Esophagus muscularis mucosa (tissue), 4 donors: ENCODE measurements around the gene KATNB1. TPM values are rescaled to one million over a fixed set of nuclear protein-coding genes. Genes with fewer than 3 reads are reported as not detected.

Experiments used
- DNase-seq: peaks from one replicate; pipeline ENCODE4 v3.0.0-alpha.2; 2017; ENCODE audit errors: extremely low spot score
- H3K27ac ChIP-seq, 4 donors: fragments of 200-600 bp; sonication (generic); replicated peaks in 1 of 4; 1 replicate in 3 of 4; 2 replicates in 1 of 4; pipeline ENCODE4 v1.5.1; 2016 to 2019; ENCODE audit warnings: mild to moderate bottlenecking in 1 of 4
- H3K27me3 ChIP-seq, 4 donors: fragments of 200-600 bp; sonication (generic); one replicate each; pipeline versions ENCODE4 v1.5.1 to v1.6.0; 2016 to 2019
- H3K36me3 ChIP-seq, 4 donors: fragments of 200-600 bp; sonication (generic); one replicate each; pipeline ENCODE4 v1.5.1; 2016 to 2019
- H3K4me1 ChIP-seq, 4 donors: fragments of 200-600 bp; sonication (generic); one replicate each; pipeline ENCODE4 v1.5.1; 2016 to 2019
- H3K4me3 ChIP-seq, 4 donors: fragments of 200-600 bp; sonication (generic); 1 replicate in 2 of 4; 2 replicates in 2 of 4; pipeline ENCODE4 v1.5.1; 2016 to 2019; ENCODE audit warnings: mild to moderate bottlenecking in 4 of 4, moderate library complexity in 1 of 4
- H3K9me3 ChIP-seq, 4 donors: fragments of 200-600 bp; sonication (generic); 1 replicate in 3 of 4; 2 replicates in 1 of 4; pipeline ENCODE4 v1.5.1; 2016 to 2019
- CTCF ChIP-seq, 3 experiments: fragments of 200-600 bp in 2 of 3; fragments of 450-650 bp in 1 of 3; sonication (generic) in 2 of 3; IDR thresholded peaks; one replicate each; pipeline ENCODE4 v1.5.1; 2017 to 2019; ENCODE audit warnings: antibody characterized with exemption in 3 of 3, mild to moderate bottlenecking in 2 of 3, moderate library complexity in 1 of 3
- EP300 ChIP-seq: sonication (generic); formaldehyde crosslinking; IDR thresholded peaks from one replicate; pipeline ENCODE4 v1.6.1; 2017; ENCODE audit warnings: antibody characterized with exemption
- POLR2A ChIP-seq: fragments of 450-650 bp; IDR thresholded peaks from one replicate; pipeline ENCODE4 v1.6.1; 2017; ENCODE audit warnings: antibody characterized with exemption, moderate library complexity, mild to moderate bottlenecking, low read depth
- POLR2AphosphoS5 ChIP-seq, 2 donors: sonication (generic); formaldehyde crosslinking; IDR thresholded peaks; one replicate each; pipeline ENCODE4 v1.6.1; 2017; ENCODE audit warnings: antibody characterized with exemption in 2 of 2
- WGBS: methylation state at CpG from one replicate; pipeline ENCODE4 v1.1.5; 2018; 5-methylcytosine and 5-hydroxymethylcytosine counted together
- intact Hi-C: fragments of 100-400 bp; cut with DNase I; formaldehyde crosslinking; loops from one replicate; pipeline ENCODE4 v1.15.1; 2023
- total RNA-seq, 4 donors: library from RNA; depleted of rRNA; stranded (reverse); fragments of >200 nt; gene quantifications; one replicate each; pipeline versions ENCODE4 v1.1.0 to v1.2.1, GENCODE V29; 2016

Gene KATNB1
- total RNA-seq, 4 donors from 2014 or later: 10.4 to 16.9 (median 15.3) TPM

- intact Hi-C loops: loop anchor here (10.0 kb wide), 2 partner anchors 250 to 390 kb away; partner anchors contain the start of gene CFAP20
- H3K27me3 ChIP-seq: no peaks in the 10 kb centered on the region
- H3K36me3 ChIP-seq: peaks cover 0 to 14% (median 2%) of the 10 kb centered on the region in 4 donors
- TF ChIP-seq EP300: no peak
- peak; percentile 50 to 80 for TF ChIP-seq POLR2AphosphoS5 (IDR thresholded peaks at IDR 0.05)
- TF ChIP-seq CTCF (IDR thresholded peaks at IDR 0.05): peak in 1 of 3 experiments; percentile 36
- WGBS: under 1% methylated on average over 31 of the region's 45 CpGs
- peaks cover 18 to 40% (median 27%) of the 10 kb centered on the region in 4 donors for H3K4me1 ChIP-seq
- no peaks in the 10 kb centered on the region for H3K9me3 ChIP-seq
- H3K4me3 ChIP-seq: peak overlapping the region; percentile 78 to 98 (median 88)
- peak; percentile 100 for DNase-seq
- peak overlapping the region; percentile 85 to 90 (median 88) for H3K27ac ChIP-seq
These were observed 430 bp upstream of the KATNB1 start for GRCh38 chr16:57734925-57735754.

- intact Hi-C loops: loop anchor here (10.0 kb wide), 2 partner anchors 248 to 388 kb away; partner anchors contain the start of gene CFAP20
- Histone ChIP-seq H3K4me3 (peak overlapping the region; percentile 78 to 98 (median 88)), H3K36me3 (peaks cover 0 to 14% (median 4%) of the 10 kb centered on the region in 4 donors), H3K27me3 (no peaks in the 10 kb centered on the region), H3K27ac (peak overlapping the region; percentile 50 to 84 (median 78)), H3K4me1 (peaks cover 22 to 40% (median 27%) of the 10 kb centered on the region in 4 donors), H3K9me3 (no peaks in the 10 kb centered on the region)
- 7% methylated on average over 22 of the region's 23 CpGs for WGBS
- TF ChIP-seq CTCF (IDR thresholded peaks at IDR 0.05): no peak
- TF ChIP-seq EP300: no peak
- no peak for TF ChIP-seq POLR2AphosphoS5 (IDR thresholded peaks at IDR 0.05)
- no peak for TF ChIP-seq POLR2A
- DNase-seq: no peak
These were observed 1.1 kb downstream of the KATNB1 start for GRCh38 chr16:57736419-57737351.

GRCh38 chr16:57738844-57739243 lies 3.3 kb downstream of the KATNB1 start:
- no peak for DNase-seq
- TF ChIP-seq EP300 (no peak), CTCF (IDR thresholded peaks at IDR 0.05) (no peak), POLR2AphosphoS5 (IDR thresholded peaks at IDR 0.05) (no peak), POLR2A (no peak)
- H3K4me3 ChIP-seq: no peak overlapping the region
- no peaks in the 10 kb centered on the region for H3K27me3 ChIP-seq
- WGBS: 99% methylated on average over 7 of the region's 7 CpGs
- intact Hi-C loops: loop anchor here (10.0 kb wide), 2 partner anchors 246 to 386 kb away; partner anchors contain the start of gene CFAP20
- no peaks in the 10 kb centered on the region for H3K9me3 ChIP-seq
- H3K27ac ChIP-seq: no peak overlapping the region
- H3K4me1 ChIP-seq: peaks cover 25 to 40% (median 28%) of the 10 kb centered on the region in 4 donors
- peaks cover 0 to 32% (median 16%) of the 10 kb centered on the region in 4 donors for H3K36me3 ChIP-seq

GRCh38 chr16:57739756-57740422 lies 4.3 kb downstream of the KATNB1 start:
- Histone ChIP-seq H3K4me1 (peaks cover 17 to 29% (median 21%) of the 10 kb centered on the region in 4 donors), H3K27ac (no peak overlapping the region), H3K36me3 (peaks cover 0 to 42% (median 25%) of the 10 kb centered on the region in 4 donors), H3K27me3 (no peaks in the 10 kb centered on the region), H3K4me3 (no peak overlapping the region), H3K9me3 (no peaks in the 10 kb centered on the region)
- intact Hi-C loops: loop anchor here (10.0 kb wide), 2 partner anchors 245 to 385 kb away; partner anchors contain the start of gene CFAP20
- DNase-seq: no peak
- TF ChIP-seq EP300 (no peak), CTCF (IDR thresholded peaks at IDR 0.05) (no peak), POLR2AphosphoS5 (IDR thresholded peaks at IDR 0.05) (no peak), POLR2A (no peak)
- WGBS: 89% methylated on average over 9 of the region's 18 CpGs
